Amniotic stem cell (primary cell): Measurements from ENCODE around the gene GTPBP3.

Source experiments
- DNase-seq: peaks from one replicate; lab custom pipeline; 2025; lab: John Stamatoyannopoulos, UW

GTPBP3 gene

DNA sequence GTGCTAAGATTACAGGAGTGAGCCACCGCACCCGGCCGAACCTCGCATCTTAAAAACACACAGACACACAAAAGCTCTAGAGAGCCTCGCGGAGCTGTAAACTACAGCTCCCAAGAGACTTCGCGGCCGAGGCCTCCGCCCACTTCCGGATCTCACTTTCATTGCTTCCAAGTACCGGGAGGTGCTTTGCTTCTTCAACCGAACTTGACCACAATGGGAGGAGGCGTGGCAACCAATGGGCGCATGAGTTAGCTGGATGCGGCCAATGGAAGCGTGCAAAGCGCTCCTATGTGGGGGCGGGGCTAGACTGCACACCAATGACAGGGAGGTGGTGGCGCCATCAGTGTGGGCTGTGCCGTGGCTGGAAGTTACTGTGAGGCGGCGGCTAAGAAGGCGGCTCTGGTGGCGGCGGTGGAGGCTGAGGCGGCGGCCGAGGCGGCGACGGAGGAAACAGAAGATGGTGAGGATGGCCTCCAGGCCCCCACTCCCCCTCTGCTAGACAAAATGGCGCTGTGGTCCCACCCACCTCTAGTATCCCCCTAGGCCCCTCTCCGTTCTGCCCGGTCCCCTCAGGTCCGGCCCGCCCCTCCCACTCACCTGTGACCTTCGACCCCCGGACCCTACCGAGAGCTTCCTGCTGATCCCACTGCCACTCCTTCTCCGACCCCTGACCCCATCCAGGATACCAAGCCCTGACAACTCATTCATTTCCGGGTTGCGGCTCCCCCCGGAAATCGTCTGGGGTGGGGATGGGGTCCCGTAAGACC is 28.0 kb upstream of the GTPBP3 start, which contains the start of gene DDA1:
DDA1 (plus strand) TSS at position 366 of the 767 bp plus-strand sequence; CDS start at position 458, 92 bp downstream.
- DNase-seq, result peak; percentile 100

DNA sequence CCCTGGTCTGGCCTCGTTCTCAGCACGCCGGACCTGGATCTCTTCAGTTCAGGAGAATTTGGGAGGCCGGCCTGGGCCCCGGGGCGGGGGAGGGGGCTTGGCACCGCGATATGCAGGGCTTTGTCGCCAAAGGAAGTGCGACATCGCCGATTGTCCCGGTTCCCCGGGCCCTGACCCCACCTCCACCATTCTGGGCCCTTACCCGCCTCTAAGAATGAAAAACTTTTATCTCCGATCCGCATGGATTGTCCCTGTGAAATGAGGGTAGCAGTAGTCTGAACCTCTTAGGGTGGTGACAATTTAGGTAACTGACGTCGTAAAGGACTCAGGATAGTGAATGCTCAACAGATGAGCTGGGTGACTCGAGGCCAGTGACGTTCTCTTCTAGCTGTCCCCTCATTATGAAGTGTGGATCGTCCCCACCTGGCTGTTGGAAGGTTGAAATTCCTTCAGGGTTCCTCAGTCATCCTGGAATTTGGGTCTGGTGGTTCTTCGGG is 27.3 kb upstream of the GTPBP3 start:
- DNase-seq, result no peak

DNA sequence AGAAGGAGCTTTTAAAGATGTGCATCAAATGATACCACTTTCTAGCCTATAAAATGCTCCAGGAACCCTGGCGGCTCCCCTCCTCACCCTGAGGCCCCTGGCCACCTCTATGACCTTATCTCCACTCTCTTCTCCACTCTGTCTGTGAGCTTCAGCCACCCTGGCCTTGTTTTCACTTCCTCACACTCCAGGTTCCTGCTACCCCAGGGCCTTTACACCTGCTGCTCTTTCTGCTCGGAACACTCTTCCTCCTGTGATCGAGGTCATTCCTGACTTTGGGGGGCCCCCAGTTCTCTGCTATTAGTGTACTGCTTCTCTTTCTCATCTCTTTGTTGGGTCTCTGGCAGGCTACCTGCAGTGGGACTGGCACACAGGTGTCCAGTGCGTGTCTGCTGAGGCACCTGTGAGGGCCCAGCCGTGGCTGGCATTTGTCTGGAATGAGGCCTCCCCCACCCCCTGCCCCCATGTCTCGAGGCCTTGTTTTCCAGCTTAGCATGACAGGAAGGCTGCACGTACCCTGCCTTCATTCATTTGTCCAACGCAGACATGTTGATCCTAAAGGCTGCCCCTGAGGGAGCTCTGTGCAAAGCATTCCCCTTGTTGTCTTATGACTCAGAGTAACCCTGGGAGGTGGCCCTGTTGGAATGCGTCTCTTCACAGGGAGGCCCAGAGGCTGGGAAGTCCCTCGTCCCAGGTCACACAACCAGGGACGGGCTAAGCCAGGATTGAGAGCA is 25.7 kb upstream of the GTPBP3 start:
- DNase-seq, result peak; percentile 41

DNA sequence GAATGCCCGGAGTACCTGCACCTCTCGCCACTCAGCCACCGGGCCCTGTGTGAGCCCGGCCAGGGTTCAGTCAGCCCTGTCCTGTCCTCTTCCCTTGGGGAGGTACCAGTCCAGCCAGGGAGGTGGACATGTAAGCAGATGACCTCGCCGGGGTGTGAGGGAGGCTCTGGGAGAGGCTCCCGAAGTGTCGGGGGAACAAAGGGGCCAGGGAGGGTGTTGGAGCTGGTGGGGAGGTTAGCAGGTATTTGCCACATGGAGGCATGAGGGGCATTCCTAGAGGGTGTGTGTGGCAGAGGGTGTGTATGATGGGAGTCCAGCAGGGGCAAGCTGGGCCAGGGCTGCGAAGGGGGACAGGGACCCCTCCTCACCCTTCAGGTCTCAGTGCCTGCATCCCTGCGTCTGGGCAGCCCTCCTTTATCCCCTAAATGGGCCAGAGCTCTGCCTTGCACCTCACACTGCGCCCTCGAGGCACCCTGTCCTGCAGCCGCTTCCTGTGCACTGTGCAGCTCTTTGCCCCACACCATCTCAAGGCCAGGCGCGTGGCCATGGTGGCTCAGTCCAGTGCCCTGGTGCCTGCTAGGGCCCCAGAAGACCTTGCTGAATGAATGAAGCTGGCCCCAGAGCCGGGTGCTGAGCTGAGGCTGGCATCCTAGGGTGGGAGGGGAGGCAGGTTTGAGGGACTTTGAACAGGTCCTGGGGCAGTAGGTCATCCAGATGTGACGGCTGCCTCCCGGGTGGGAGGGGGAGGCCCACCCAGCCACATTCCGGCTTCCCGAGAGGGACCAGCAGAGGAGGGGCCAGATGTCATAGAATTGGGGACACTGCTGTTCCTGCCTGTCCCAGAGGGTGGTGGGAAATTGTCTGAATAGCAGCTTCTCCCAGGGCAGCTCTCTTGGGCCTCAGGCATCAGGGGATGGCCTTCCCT is 24.9 kb upstream of the GTPBP3 start:
- DNase-seq, result no peak

DNA sequence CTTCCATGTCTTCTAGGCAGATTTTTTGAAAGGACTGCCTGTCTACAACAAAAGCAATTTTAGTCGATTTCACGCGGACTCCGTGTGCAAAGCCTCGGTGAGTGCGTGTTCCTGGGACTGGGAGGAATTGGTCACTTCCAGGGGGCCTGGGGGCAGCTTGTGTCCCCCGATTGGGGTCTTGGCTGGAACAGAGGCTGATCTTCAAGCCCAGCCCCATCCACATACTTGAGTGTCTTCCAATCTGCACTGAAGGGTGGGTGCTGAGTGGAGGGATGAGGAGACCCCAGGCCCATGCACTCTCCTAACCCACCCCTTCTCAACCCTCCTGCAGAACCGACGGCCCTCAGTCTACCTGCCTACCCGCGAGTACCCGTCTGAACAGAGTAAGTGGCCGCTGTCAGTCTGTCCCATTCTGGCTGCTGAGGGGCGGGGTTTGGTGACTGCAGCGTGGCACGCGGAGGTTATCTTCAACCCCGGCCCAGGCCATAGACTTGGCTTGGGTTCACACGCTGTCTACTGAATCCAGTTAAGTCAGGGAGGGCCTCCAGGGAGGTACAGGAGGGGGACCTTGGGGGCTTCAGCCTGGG is 23.3 kb upstream of the GTPBP3 start:
- no peak for DNase-seq

DNA sequence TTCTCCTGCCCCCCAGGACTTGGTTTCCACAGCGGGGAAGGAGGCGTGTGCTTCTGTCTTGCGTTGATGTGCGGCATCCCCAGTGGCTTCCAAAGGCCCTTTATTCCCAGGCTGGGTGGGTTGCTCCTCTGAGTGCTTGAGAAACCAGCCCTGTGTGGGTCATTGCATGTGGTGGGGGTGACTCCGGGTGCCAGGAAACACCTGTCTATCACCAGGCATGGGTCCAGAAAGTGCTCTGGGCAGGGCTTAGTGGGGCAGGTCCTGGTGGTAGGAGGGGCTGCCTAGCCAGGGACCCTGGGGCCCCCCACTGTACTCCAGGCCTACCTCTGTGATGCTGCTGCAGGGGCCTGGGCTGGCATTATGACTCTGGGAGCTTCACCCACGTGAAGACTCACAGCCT is 18.4 kb upstream of the GTPBP3 start:
- no peak for DNase-seq

DNA sequence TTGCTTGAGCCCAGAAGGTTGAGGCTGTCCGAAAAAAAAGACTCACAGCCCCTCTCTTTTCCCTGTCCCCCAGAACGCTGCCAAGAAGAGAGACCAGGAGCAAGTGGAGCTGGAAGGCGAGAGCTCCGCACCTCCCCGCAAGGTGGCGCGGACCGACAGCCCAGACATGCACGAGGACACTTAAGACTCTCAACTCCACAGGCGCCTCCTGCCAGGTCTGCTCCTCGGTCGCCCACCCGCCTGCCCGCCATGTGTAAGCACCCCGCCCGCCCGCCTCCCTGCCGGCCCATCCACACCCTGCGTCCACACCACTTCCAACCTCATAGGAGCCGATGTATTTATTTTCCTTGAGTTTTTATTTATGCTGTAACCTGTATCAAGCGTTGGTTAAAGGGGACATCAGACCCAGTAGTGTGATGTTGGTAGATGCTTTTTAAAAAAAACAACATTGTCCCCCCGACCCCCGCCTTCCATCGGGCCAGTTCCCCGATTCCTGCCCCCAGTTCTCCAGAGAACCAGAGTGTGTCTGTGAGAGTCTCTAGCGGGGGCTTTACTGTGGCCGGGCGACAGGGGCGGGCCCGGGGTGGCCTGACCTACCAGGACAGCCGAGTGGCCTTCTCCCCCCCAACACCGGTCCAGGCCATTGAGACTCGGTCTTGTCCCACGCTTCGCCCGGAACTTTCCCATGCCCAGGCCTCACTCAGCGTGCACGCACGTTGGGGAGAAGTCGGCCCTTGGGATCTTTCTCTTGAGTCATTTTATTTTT is 17.7 kb upstream of the GTPBP3 start:
- no peak for DNase-seq

DNA sequence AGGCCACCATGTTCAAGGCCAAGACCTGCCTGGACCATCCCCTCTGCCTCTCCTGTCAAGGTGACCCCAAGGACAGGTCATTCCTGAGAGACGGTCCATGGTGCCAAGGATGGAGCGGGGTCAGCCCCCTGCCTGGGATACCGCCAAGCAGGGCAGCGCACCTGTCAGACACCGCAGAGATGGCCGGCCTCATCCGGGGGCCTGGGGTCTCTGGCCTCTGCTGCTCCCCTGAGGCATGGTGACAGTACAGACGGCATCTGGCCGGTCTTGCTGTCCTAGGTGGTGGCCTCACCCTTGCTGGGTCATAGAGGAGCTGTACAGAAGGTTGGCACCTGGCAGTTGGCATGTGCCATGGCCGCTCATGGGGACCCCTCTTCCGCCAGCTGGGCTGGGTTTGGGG is 16.9 kb upstream of the GTPBP3 start:
- no peak for DNase-seq

DNA sequence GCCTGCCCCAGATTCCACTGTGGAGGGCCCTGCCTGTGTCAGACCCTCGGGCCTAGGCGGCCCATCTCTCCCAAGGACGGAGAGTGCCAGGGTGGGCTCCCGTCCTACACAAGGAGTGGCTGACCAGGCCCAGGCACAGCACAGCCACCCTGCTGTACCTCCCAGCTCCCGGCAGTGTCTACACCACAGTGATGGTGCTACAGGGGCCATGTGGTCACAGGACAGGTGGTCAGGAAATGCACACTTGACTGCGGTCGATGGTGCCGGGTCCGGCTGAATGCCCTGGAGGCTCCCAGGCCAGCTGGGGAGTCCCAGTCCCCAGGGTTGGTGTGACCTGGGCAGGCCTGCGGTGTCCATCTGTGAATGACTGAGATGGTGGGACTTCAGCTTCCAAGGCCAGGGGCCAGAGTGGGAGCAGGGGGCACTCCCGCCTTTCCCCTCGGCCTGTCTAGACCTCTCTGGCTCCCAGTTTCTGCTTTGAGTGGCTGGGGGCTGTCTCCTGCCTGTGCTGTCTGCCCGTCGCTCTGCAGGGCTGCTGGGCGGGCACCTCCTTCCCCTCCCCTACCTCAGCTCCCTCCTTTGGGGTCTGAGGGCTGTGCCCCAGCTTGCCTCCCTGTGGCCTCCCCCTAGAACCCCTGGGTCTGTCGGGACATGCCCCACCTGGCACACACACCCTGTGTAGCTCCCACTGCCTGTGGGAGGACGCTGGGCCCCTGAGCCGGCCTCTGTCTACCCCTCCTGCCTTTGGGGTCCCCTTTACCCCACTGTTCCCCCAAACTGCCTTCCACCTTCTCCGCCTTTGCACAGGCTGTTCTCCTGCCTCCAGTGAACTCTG is 15.5 kb upstream of the GTPBP3 start:
- no peak for DNase-seq

DNA sequence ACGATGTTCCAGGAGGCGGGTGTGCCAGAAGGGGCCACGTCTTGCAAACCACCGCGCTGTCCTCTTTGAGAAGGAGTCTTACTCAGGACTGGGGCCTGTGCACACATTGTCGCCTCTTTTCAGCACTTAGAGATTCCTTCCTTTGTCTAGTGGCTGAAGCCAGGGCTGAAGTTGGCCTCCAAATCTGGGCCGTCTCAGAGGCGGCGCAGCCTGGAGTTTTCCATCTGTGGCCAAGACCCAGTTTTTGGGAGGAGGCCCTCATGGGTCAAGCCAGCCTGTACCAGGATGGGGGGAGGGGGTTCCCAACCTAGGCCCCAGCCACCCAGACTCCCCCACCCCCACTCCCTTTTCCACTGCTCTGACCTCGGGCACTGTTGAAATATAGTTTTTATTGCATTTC is 14.5 kb upstream of the GTPBP3 start:
- DNase-seq, result no peak

DNA sequence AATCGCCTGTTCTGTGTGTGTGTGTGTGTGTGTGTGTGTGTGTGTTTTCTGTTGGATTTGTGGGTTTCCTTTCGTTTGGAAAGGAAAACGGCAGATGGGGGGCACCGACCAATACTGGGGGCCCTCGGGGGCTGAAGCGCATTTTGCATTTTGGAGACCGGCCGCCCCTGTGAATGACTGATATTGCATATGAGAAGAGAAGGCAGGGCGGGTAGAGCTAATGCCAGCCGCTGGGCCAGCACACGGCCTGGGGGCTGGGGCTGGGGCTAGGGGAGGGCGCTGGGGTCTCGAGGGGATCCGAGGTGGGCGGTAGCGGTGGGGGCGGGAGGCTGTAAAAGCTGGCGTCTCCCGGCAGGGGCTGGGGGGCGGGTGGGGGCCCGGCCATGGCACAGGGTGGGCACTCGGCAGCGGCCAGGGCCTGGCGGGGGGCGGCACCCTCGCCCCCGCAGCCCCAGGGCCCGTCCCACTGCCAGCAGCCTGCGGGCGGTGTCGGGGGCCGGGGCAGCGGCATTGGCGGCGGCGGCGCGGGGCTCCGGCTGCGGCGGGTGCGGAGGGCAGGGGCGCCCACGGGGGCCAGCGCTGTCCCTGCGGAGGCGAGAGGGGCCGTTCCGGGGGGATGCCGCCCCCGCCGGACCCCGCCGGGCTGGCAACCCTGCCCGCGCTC is 13.9 kb upstream of the GTPBP3 start:
- DNase-seq, result no peak

DNA sequence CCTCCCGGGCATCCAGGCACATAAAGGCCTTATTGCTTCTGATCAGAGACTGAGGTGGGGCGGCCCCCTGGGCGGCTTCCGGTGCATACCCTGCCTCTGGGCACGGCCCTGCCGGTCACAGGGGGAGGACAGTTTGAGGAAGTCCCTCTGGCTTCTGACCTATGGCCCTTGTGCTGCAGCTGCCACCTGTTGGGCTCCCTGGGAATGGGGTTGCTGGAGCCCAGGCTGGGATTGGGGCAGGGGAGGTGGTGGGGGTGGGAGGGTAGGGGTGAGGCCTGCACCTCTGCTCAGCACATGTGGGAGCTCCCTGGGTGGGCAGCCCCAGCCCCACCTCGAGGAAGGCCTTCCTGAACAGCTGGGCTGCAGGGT is 13.4 kb upstream of the GTPBP3 start:
- DNase-seq, result no peak

DNA sequence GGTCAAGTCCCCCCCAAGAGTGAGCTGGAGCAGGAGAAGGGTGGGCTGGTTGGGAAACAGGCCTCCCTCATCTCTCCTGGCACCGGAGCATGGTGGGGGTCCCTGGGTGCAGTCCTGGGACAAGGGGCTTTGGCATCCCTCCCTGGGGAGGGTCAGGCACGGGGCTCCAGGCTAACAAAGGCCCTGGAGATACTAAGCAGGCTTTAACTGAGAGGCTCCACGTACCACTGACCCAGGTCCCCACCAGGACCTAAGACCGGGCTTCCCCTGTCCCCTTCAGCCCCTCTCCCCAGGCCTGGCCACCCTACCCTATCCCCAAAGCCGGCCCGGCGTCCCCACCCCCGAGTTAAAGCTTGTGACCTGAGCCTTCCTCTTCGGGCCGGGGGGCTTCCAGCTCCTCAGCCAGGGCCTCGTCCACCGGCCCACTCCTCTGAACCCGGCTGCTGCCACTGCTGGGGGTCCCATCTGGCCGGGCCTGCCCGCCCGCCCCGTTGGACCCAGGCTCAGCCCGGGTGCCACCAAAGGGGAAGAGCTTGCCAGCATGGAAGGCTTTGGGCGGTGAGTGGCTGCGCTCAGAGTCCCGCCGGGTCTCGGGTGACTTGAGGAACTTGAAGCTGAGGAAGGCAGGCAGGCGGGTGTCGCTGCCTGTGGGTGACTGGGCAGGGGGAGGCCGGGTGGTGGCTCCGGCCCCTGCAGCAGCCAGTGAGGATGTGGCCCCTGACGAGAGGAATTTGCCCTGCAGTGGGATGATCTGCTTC is 12.8 kb upstream of the GTPBP3 start:
- no peak for DNase-seq

DNA sequence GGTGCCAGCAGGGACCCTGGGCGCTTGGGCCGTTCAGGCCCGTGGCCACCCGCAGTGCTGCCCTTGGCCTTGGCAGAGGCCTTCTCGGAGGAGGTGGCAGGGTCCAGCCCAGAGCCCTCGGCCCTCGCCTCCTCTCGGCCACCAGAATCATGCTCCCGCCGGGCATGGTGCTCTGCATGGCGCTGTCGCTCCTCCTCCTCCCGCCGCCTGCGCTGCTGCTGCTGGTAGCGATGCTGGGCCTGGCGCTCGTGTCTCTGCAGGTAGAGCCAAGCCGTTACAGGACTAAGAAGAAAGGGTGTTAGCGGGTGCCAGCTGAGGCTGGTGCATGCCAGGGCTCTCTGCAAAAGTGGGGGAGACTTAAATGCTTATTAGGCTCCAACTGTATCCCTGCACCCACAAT is 12.2 kb upstream of the GTPBP3 start:
- DNase-seq, result no peak

DNA sequence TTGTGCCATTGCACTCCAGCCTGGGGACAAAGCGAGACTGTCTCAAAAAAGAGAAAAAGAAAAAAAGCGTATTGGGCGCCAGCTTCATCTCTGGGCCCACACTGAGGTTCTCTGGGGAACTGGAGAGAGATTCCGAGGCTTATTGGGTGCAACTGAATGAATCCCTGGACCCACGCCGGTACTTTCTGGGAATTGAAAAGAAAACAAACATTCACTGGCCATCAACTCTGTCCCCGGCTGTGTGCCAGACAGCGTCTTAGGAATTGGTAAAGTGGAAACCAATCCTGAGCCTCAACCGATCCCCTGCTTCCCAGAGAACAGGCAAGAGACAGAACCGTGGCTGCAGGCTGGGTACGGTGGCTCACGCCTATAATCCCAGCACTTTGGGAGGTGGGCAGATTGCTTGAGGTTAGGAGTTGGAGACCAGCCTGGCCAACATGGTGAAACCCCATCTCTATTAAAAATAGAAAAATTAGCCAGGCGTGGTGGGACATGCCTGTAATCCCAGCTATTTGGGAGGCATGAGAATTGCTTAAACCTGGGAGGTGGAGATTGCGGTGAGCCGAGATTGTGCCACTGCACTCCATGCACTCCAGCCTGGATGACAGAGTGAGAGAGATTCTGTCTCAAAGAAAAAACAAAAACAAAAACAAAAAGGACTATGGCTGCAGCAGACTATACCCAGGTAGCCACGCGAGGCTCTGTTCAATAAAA is 11.3 kb upstream of the GTPBP3 start:
- DNase-seq, result no peak

DNA sequence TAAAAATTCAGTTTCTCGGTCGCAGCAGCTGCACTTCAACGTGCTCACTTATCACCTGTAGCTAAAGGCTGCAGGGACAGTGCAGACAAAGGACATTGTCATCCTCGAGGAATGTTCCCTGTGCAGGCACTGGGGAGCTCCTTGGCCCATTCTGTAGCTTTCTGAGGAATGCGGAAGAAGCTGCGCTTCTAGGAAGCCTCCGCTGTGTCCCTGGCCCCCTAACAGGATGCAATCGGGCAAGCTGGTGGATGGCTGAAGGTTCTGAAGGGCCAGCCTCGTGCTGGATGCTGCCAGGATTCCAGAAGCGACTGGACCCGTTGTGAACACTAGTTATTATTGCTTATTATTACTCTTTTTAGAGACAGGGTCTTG is 10.8 kb upstream of the GTPBP3 start:
- DNase-seq, result no peak

DNA sequence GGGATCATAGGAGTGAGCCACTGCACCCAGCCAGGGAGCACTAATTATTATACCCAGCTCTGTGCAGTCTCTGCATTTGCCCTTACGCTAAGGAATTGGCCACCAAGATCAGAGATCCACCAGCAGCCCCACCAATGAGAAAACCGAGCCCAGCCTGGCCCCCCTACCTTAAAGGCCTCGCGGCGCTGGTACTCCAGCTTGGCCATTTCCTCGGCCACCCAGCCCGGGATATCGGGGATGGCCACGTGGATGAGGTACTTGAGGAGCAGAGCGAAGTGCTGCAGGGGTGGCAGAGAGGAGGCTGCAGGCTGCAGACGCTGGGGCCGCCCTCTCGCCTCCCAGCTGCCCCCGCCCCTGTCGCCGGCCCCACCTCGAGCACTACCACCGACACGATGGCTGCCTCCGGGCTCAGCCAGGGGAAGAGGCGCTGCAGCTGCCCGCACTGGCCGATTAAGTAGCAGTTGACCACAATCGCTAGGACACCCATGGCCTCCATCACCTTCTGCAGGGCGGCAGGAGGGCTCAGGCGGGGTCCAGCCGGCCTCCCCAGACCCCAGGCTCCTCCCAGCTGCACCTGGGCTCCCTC is 10.2 kb upstream of the GTPBP3 start:
- DNase-seq, result no peak
